K562 (cell line): ENCODE results near the gene FPGS. TPM values are rescaled to one million over a fixed set of nuclear protein-coding genes. Genes with fewer than 3 reads are reported as not detected.

Experiments
- ARID3B ChIP-seq: fragments of 250-450 bp; sonication (Bioruptor Pico); IDR thresholded peaks from 2 replicates; pipeline ENCODE4 v1.4.0; 2020; ENCODE audit warnings: borderline replicate concordance
- E4F1 ChIP-seq: fragments of 250-450 bp; sonication (Bioruptor Pico); IDR thresholded peaks from 2 replicates; pipeline ENCODE4 v1.5.0; 2021; ENCODE audit warnings: mild to moderate bottlenecking, borderline replicate concordance
- HMGN3 ChIP-seq: IDR thresholded peaks from 2 replicates; pipeline ENCODE4 v1.6.1; 2011; ENCODE audit warnings: borderline replicate concordance, low read depth, mild to moderate bottlenecking, mixed read lengths, low read length; ENCODE audit not compliant: insufficient read length; ENCODE audit errors: extremely low read depth
- MYNN ChIP-seq, 2 experiments: sonication (generic); formaldehyde crosslinking in 1 of 2; IDR thresholded peaks; 2 replicates each; pipeline versions ENCODE4 v1.5.0 to v1.6.1; 2016 to 2020; ENCODE audit warnings: antibody characterized with exemption in 1 of 2, missing genetic modification reagents in 1 of 2
- NR1H2 ChIP-seq: sonication (generic); formaldehyde crosslinking; IDR thresholded peaks from 2 replicates; pipeline ENCODE4 v1.4.0; 2020; ENCODE audit warnings: mild to moderate bottlenecking, missing genetic modification reagents
- REST ChIP-seq, 2 experiments: fragments of 450-650 bp; formaldehyde crosslinking in 1 of 2; IDR thresholded peaks; 2 replicates each; pipeline versions ENCODE4 v1.4.0 to v1.6.1; 2014 to 2020; ENCODE audit warnings: mild to moderate bottlenecking in 2 of 2, borderline replicate concordance in 1 of 2, low read depth in 1 of 2
- SIRT6 ChIP-seq: IDR thresholded peaks from one replicate; pipeline ENCODE4 v1.6.1; 2012; ENCODE audit warnings: low read depth, mild to moderate bottlenecking, control low read depth, inconsistent platforms, low read length, moderate library complexity
- SREBF1 ChIP-seq: fragments of 150-350 bp; IDR thresholded peaks from 2 replicates; pipeline ENCODE4 v1.6.1; 2014; ENCODE audit warnings: antibody characterized with exemption, low read depth, low read length, borderline replicate concordance
- TFAP4 ChIP-seq: sonication (generic); formaldehyde crosslinking; IDR thresholded peaks from 2 replicates; pipeline ENCODE4 v1.8.0; 2022; ENCODE audit warnings: missing genetic modification reagents, mild to moderate bottlenecking, moderate library complexity, borderline replicate concordance
- USF2 ChIP-seq: sonication (generic); formaldehyde crosslinking; IDR thresholded peaks from 2 replicates; pipeline ENCODE4 v1.5.0; 2020; ENCODE audit warnings: missing genetic modification reagents
- polyA plus RNA-seq, 8 experiments: library from polyadenylated mRNA; depleted of rRNA in 4 of 8; stranded (reverse) in 5 of 8; unstranded in 3 of 8; fragments of >200 nt; fragmentation: Nextera tagmentation in 2 of 8; fragmentation: Illumina TruSeq in 1 of 8; extraction: Ambion mirVana in 2 of 8; extraction: Trizol in 1 of 8; gene quantifications; 2 replicates each; pipeline versions ENCODE4 v1.2.1 to v1.2.3, GENCODE V29; 2011 to 2014; ENCODE audit warnings: inconsistent platforms in 1 of 8, missing spikeins in 1 of 8
- total RNA-seq, 7 experiments: library from RNA; depleted of rRNA in 6 of 7; stranded (reverse); fragments of >200 nt in 6 of 7; fragmentation: Illumina TruSeq in 2 of 7; extraction: Trizol in 2 of 7; gene quantifications; 2 replicates each; pipeline versions ENCODE4 v1.2.1 to v1.2.3, GENCODE V29; 2011 to 2021; ENCODE audit warnings: low replicate concordance in 1 of 7

The FPGS gene
- total and polyA plus RNA-seq, 9 of the 15 experiments (the other 6 are each of a cell fraction or from before 2014, with no cell fraction given) = 0.84 to 86.4 (median 59.2) TPM

- no peak for TF ChIP-seq REST (IDR thresholded peaks at IDR 0.05; ENCODE audit: borderline replicate concordance)
- TF ChIP-seq REST (CRISPR knock-in tag; IDR thresholded peaks at IDR 0.05; ENCODE audit: low read depth) = no peak
- no peak for TF ChIP-seq MYNN (IDR thresholded peaks at IDR 0.05)
- TF ChIP-seq MYNN (CRISPR knock-in tag; IDR thresholded peaks at IDR 0.05) = no peak
- peak; percentile 62; the same call in 1 of the 2 replicates for TF ChIP-seq TFAP4 (CRISPR knock-in tag)
- peak; percentile 46; the same call in 1 of the 2 replicates for TF ChIP-seq SREBF1
- no peak for TF ChIP-seq NR1H2
- TF ChIP-seq USF2 (CRISPR knock-in tag) = no peak
- no peak for TF ChIP-seq E4F1 (CRISPR knock-in tag)
- TF ChIP-seq ARID3B = no peak
- no peak for TF ChIP-seq HMGN3
- TF ChIP-seq SIRT6 = no peak
Observed at GRCh38 chr9:127779136-127779981, 23.3 kb upstream of the FPGS start (continued).
